ENCODE results near the gene KRT1.

KRT1 gene

DNA sequence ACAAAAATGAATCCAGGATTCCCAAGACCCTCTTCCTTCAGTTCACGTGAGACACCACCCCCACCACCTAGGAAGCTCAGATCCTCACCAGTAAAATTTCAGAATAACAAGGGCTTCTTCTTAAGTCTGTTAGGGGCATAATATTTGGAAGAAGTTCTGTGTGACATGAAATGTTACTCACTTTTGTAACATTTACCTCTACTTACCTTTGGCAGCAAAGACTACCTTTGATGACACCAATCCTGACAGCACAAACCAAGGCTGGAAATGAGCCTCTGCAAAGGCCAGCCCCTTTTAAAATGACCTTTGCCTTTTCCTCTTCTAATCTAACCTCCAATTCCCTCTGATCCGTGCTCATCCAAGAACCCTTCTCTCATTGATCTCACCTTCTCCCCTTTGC is 42.5 kb upstream of the KRT1 start:
- H3K79me2 ChIP-seq (ENCODE audit: insufficient read depth, low read length) = no peaks in the 10 kb centered on the region
- H3K9me3 ChIP-seq (ENCODE audit: insufficient read depth, low read length) = no peaks in the 10 kb centered on the region
- H3K9me2 ChIP-seq (replicated peaks; ENCODE audit: insufficient read depth, low read length) = no peaks in the 10 kb centered on the region
- H2AFZ ChIP-seq (ENCODE audit: low read depth, low read length, severe bottlenecking) = no peak overlapping the region
- no peaks in the 10 kb centered on the region for H4K20me1 ChIP-seq (ENCODE audit: low read depth, low read length)
- H3K4me3 ChIP-seq (ENCODE audit: insufficient read depth, low read length, poor library complexity, severe bottlenecking) = no peak overlapping the region
- H3F3A ChIP-seq (ENCODE audit: insufficient read depth) = no peaks in the 10 kb centered on the region
- H3K27me3 ChIP-seq (ENCODE audit: low read length) = no peaks in the 10 kb centered on the region
- no peaks in the 10 kb centered on the region for H3K36me3 ChIP-seq (ENCODE audit: low read length)
- no peak overlapping the region for H3K27ac ChIP-seq (ENCODE audit: low read depth, low read length)
- H3K4me2 ChIP-seq (ENCODE audit: low read depth, low read length, poor library complexity, severe bottlenecking) = no peak overlapping the region
- H3K9ac ChIP-seq (ENCODE audit: low read length) = no peak overlapping the region
- no peak for TF ChIP-seq EZH2phosphoT487 (conservative IDR thresholded peaks at IDR 0.05; ENCODE audit: low read length)
- TF ChIP-seq, protein P1, sequence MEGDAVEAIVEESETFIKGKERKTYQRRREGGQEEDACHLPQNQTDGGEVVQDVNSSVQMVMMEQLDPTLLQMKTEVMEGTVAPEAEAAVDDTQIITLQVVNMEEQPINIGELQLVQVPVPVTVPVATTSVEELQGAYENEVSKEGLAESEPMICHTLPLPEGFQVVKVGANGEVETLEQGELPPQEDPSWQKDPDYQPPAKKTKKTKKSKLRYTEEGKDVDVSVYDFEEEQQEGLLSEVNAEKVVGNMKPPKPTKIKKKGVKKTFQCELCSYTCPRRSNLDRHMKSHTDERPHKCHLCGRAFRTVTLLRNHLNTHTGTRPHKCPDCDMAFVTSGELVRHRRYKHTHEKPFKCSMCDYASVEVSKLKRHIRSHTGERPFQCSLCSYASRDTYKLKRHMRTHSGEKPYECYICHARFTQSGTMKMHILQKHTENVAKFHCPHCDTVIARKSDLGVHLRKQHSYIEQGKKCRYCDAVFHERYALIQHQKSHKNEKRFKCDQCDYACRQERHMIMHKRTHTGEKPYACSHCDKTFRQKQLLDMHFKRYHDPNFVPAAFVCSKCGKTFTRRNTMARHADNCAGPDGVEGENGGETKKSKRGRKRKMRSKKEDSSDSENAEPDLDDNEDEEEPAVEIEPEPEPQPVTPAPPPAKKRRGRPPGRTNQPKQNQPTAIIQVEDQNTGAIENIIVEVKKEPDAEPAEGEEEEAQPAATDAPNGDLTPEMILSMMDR (IDR thresholded peaks at IDR 0.05; ENCODE audit: insufficient read depth, low read length, poor library complexity, severe bottlenecking) = no peak

DNA sequence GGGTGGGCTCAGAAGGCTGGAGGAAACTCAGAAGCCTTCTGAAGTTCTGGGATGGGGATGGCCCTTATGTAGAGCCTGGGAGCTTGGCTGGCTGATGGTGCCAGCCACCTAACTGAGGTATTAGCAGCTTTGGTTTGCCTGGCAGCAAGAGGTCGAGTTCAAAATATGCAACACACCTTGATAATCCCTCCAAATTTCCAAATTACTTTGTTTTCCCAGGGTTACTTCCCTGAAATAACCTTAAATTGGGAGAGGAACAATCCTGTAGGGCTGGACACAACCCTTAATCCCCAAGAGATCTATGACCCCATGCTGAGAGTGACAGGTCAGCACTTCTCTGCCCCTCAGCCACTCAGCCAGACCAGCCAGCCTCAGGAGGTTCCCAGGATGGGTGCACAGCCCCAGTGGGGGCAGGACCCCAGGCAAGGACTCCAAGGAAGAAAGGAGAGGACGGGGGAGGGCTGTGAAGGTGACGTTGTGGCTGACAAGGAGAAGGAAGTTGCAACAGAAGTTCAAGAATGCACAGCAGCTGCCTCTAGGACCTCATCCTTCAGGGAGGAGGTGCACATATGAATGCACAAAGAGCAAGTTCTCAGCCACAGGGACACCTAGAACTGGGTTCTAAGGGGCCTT is 41.7 kb upstream of the KRT1 start:
- H2AFZ ChIP-seq (ENCODE audit: low read depth, low read length, severe bottlenecking) = no peak overlapping the region
- H3K9me2 ChIP-seq (replicated peaks; ENCODE audit: insufficient read depth, low read length) = no peaks in the 10 kb centered on the region
- H3K4me3 ChIP-seq (ENCODE audit: insufficient read depth, low read length, poor library complexity, severe bottlenecking) = no peak overlapping the region

DNA sequence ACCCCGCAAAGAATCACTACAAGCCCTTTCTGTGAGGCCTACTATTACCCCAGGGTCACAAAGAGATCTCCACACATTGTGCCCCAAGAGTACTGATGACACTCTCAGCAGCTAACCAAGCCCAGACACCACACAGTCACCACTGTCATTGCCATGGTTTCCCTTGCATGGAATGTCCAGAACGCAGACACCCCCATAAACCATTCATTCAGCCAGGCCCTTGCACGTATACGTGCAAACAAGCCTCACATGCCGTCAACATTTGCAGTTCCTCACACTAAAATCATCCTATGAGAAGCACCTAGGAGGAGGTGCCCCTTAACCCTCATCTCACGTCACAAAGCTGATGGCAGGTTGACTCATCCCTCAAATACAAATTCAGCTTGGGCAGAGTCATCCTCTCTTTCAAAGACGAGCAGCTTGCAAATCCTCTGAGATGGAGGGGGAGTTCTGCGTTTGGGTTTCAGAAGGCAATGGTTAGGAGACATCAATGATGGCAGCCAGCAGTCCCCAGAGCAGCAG is 40.2 kb upstream of the KRT1 start:
- no peaks in the 10 kb centered on the region for H3K27me3 ChIP-seq (ENCODE audit: low read length)

More for the DNA sequence above, 41.7 kb upstream of the KRT1 start:
- Histone ChIP-seq H3K9ac (ENCODE audit: low read length) (no peak overlapping the region), H3K79me2 (ENCODE audit: insufficient read depth, low read length) (no peaks in the 10 kb centered on the region), H3K27me3 (ENCODE audit: low read length) (no peaks in the 10 kb centered on the region), H3K4me2 (ENCODE audit: low read depth, low read length, poor library complexity, severe bottlenecking) (no peak overlapping the region), H3K27ac (ENCODE audit: low read depth, low read length) (no peak overlapping the region), H4K20me1 (ENCODE audit: low read depth, low read length) (no peaks in the 10 kb centered on the region), H3F3A (ENCODE audit: insufficient read depth) (no peaks in the 10 kb centered on the region), H3K36me3 (ENCODE audit: low read length) (no peaks in the 10 kb centered on the region), H3K9me3 (ENCODE audit: insufficient read depth, low read length) (no peaks in the 10 kb centered on the region)
- TF ChIP-seq, protein P1 (IDR thresholded peaks at IDR 0.05; ENCODE audit: insufficient read depth, low read length, poor library complexity, severe bottlenecking) = no peak
- no peak for TF ChIP-seq EZH2phosphoT487 (conservative IDR thresholded peaks at IDR 0.05; ENCODE audit: low read length)

More for the DNA sequence above, 40.2 kb upstream of the KRT1 start:
- no peaks in the 10 kb centered on the region for H3K9me3 ChIP-seq (ENCODE audit: insufficient read depth, low read length)
- H3K27ac ChIP-seq (ENCODE audit: low read depth, low read length) = no peak overlapping the region
- H3F3A ChIP-seq (ENCODE audit: insufficient read depth) = no peaks in the 10 kb centered on the region
- H3K4me2 ChIP-seq (ENCODE audit: low read depth, low read length, poor library complexity, severe bottlenecking) = no peak overlapping the region
- no peak for TF ChIP-seq EZH2phosphoT487 (conservative IDR thresholded peaks at IDR 0.05; ENCODE audit: low read length)
- TF ChIP-seq, protein P1 (IDR thresholded peaks at IDR 0.05; ENCODE audit: insufficient read depth, low read length, poor library complexity, severe bottlenecking) = no peak
- H3K4me3 ChIP-seq (ENCODE audit: insufficient read depth, low read length, poor library complexity, severe bottlenecking) = no peak overlapping the region
- no peaks in the 10 kb centered on the region for H3K36me3 ChIP-seq (ENCODE audit: low read length)
- no peaks in the 10 kb centered on the region for H3K9me2 ChIP-seq (replicated peaks; ENCODE audit: insufficient read depth, low read length)
- H4K20me1 ChIP-seq (ENCODE audit: low read depth, low read length) = no peaks in the 10 kb centered on the region
- H3K9ac ChIP-seq (ENCODE audit: low read length) = no peak overlapping the region
- no peaks in the 10 kb centered on the region for H3K79me2 ChIP-seq (ENCODE audit: insufficient read depth, low read length)
- H2AFZ ChIP-seq (ENCODE audit: low read depth, low read length, severe bottlenecking) = no peak overlapping the region

Data from SU-DHL-6 (cell line).